Esophagus squamous epithelium (tissue), 4 donors: ENCODE results near the gene C1orf198.

Experiments
- CTCF ChIP-seq, 6 experiments: fragments of 450-650 bp in 4 of 6; fragments of 200-600 bp in 2 of 6; sonication (generic) in 2 of 6; IDR thresholded peaks; one replicate each; pipeline ENCODE4 v1.5.1; 2016 to 2019; ENCODE audit warnings: antibody characterized with exemption in 6 of 6, mild to moderate bottlenecking in 4 of 6, moderate library complexity in 4 of 6
- POLR2A ChIP-seq, 4 donors: fragments of 450-650 bp; IDR thresholded peaks; one replicate each; pipeline ENCODE4 v1.6.1; 2017; ENCODE audit warnings: antibody characterized with exemption in 4 of 4, mild to moderate bottlenecking in 4 of 4, moderate library complexity in 3 of 4

DNA sequence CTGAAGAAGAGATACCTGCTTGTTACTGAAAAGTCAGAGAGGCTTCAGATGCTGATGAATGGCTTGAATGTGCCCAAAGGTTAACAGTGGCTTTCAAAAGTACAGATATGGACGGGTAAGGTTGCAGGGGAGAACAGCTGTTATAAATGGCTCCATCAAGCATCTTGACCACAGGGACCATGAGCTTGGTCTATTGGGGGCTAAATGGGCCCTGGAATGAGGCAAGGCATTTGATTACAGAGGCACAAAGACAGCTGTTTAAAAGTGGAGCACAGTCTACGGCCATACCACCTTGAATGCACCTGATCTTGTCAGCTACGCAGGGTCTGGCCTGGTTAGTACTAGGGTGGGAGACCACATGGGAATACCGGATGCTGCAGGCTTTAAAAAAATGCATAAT lies 48.3 kb downstream of the C1orf198 start:
- TF ChIP-seq POLR2A (IDR thresholded peaks at IDR 0.05) (no peak), CTCF (IDR thresholded peaks at IDR 0.05) (no peak)
